Mucosa of descending colon (tissue), 3 donors: Measurements from ENCODE around the gene TOM1. TPM values are rescaled to one million over a fixed set of nuclear protein-coding genes. Genes with fewer than 3 reads are reported as not detected.

ENCODE experiments used
- ATAC-seq: fragments of 200-7000 bp; cut with Tn5 transposase; one replicate; pipeline ENCODE4 v1.9.1; 2020; ENCODE audit warnings: mild to moderate bottlenecking, moderate library complexity
- DNase-seq, 3 donors: peaks; one replicate each; pipeline ENCODE4 v3.0.0-alpha.2; 2020
- H3K36me3 ChIP-seq: fragments of 200-600 bp; one replicate; pipeline ENCODE4 v1.8.0; 2021; ENCODE audit warnings: low read depth, mild to moderate bottlenecking
- H3K4me1 ChIP-seq: fragments of 200-600 bp; one replicate; pipeline ENCODE4 v1.8.0; 2021; ENCODE audit warnings: low read depth, mild to moderate bottlenecking
- H3K4me3 ChIP-seq: fragments of 200-600 bp; one replicate; pipeline ENCODE4 v1.8.0; 2021; ENCODE audit warnings: mild to moderate bottlenecking
- H3K9me3 ChIP-seq: fragments of 200-600 bp; one replicate; pipeline ENCODE4 v1.8.0; 2021; ENCODE audit warnings: mild to moderate bottlenecking
- intact Hi-C, 2 donors: fragments of 100-400 bp; cut with DNase I in 1 of 2; cut with micrococcal nuclease in 1 of 2; formaldehyde crosslinking; loops; one replicate each; pipeline versions ENCODE4 v1.11.0 to v1.11.1; 2022; cut with DNase I, micrococcal nuclease
- total RNA-seq, 3 donors: library from RNA; stranded (reverse); fragmentation: NEBNext Ultra II Directional in 2 of 3; extraction: Animal tissue kit (Norgen Biotek cat#: 25700) in 2 of 3; gene quantifications; one replicate each; pipeline versions ENCODE4 v1.2.1 to v1.2.4, GENCODE V29; 2021 to 2023
- TF ChIP-seq, protein P1 (sequence below): fragments of 200-600 bp; IDR thresholded peaks from one replicate; pipeline ENCODE4 v1.8.0; 2022; ENCODE audit warnings: antibody characterized with exemption, mild to moderate bottlenecking
- donor health status: DM: no; HTN: no; CAD: no; lungs with moderate emphysema.
- donor health status: DM: no; HTN: no; CAD: no.
- donor health status: DM: no; HTN: yes; CAD: no.

Gene TOM1
- total RNA-seq, 3 donors from 2014 or later = 59.8 to 74.7 (median 60.2) TPM

DNA sequence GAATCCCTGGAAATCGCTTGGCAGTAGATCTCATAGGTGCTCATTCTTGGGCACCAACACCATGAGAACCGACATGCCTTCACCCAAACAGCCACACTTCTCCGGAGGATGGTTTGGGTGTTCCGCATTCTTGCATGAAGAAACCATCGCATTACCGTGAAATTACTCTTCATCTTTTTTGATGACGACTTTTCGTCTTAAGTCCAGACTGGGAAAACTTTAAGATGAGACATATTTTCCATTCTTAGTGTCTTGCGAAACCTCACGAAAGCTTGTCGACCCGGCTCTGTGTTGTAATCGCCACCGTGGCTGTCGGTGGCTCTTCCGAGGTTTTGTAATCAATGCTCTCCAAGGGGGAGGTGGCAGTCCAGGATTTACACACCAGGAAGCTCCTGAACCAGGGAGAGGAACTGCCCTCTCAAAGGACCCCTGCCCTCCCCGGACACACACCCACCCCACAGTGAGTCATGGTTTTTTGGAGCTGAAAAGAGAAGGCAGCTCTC, 1.7 kb downstream of the TOM1 start:
- ATAC-seq (no peak), DNase-seq (peak in 1 of 3 donors; percentile 33)
- intact Hi-C loops = no loop called here
- Histone ChIP-seq H3K9me3 (no peaks in the 10 kb centered on the region), H3K36me3 (no peaks in the 10 kb centered on the region), H3K4me3 (no peak overlapping the region), H3K4me1 (peaks cover 11% of the 10 kb centered on the region)
- TF ChIP-seq, protein P1, sequence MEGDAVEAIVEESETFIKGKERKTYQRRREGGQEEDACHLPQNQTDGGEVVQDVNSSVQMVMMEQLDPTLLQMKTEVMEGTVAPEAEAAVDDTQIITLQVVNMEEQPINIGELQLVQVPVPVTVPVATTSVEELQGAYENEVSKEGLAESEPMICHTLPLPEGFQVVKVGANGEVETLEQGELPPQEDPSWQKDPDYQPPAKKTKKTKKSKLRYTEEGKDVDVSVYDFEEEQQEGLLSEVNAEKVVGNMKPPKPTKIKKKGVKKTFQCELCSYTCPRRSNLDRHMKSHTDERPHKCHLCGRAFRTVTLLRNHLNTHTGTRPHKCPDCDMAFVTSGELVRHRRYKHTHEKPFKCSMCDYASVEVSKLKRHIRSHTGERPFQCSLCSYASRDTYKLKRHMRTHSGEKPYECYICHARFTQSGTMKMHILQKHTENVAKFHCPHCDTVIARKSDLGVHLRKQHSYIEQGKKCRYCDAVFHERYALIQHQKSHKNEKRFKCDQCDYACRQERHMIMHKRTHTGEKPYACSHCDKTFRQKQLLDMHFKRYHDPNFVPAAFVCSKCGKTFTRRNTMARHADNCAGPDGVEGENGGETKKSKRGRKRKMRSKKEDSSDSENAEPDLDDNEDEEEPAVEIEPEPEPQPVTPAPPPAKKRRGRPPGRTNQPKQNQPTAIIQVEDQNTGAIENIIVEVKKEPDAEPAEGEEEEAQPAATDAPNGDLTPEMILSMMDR = no peak

DNA sequence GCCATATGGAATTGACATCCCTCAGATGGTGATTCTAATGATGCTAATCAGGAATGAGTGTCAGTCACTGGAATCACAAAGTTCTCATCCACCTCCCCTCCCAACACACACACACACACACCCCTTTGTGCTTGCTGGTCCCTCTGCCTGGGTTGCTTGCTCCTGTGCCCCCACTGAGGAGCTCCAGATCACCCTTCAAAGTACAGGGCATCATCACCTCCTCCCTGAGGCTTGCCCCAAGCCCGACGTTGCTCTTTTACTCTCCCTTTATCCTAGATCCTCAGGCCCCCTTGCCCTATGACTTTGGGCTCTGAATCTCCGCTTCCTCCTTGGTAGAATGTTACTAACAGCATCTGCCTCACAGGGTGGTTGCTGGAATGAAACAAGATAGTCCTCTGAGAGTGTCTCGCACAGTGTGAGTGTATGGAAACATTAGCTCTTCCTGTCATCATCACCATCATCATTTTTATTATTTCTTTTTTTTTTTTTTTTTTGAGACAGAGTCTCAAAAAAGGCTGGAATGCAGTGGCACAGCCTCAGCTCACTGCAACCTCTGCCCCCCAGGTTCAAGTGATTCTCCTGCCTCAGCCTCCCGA, 3.4 kb downstream of the TOM1 start:
- no peak for ATAC-seq
- no peaks in the 10 kb centered on the region for H3K9me3 ChIP-seq
- DNase-seq = no peak
- TF ChIP-seq, protein P1 = no peak
- intact Hi-C loops = no loop called here
- H3K4me3 ChIP-seq = no peak overlapping the region
- no peaks in the 10 kb centered on the region for H3K36me3 ChIP-seq
- H3K4me1 ChIP-seq = peaks cover 11% of the 10 kb centered on the region

DNA sequence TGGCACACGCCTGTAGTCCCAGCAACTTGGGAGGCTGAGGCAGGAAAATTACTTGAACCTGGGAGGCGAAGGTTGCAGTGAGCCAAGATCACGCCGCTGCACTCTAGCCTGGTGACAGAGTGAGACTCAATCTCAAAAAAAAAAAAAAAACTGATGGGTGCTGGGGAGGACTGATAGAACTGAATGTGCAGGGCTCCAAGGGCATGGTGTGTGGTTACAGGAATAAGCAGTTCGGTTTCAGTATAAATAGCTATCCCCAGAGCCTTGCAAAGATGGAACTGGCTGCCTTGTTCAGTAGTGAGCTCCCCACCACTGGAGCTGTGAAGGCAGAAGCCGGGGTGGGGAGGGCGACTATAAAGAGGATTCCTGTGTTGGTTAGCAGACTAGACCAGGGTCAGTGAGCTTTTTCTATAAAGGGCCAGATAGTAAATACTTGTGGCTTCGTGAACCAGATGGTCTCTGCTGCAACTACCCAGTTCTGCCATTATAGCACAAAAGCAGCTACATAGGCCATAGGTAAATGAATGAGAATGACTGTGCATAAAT, 5.9 kb downstream of the TOM1 start:
- no peaks in the 10 kb centered on the region for H3K9me3 ChIP-seq
- TF ChIP-seq, protein P1 = no peak
- intact Hi-C loops = no loop called here
- ATAC-seq (no peak), DNase-seq (no peak)
- H3K36me3 ChIP-seq = no peaks in the 10 kb centered on the region
- H3K4me3 ChIP-seq = no peak overlapping the region
- peaks cover 21% of the 10 kb centered on the region for H3K4me1 ChIP-seq

DNA sequence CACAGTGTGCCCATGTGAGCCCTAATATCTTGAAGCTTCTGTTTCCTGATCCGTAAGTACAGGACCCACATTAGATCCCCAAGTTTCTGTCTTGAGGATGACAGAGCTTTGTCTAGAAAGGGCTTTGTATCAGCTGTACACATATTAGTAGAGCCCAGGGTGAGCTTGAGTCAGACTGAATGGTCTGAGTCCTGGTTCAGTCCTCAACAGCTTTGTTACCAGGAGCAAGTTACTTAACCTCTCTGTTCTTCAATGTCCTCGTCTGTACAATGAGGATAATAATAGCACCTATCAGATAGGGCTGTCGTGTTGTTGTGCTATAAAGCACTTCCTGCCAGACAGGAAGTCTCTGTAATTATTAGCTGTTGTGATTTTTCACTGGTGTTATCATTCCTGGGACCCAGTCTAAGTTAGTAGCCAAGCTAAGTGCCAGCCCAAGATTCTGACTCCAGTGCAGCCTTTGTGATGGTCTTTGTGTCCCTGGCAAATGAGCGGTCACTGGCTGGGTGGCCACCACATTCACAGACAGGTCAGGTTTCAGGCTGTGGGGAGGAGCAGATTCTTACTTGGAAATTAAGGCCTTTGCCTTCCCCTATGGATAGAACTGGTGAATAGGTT, 6.8 kb downstream of the TOM1 start:
- H3K36me3 ChIP-seq = no peaks in the 10 kb centered on the region
- DNase-seq (no peak), ATAC-seq (no peak)
- TF ChIP-seq, protein P1 = no peak
- peaks cover 18% of the 10 kb centered on the region for H3K4me1 ChIP-seq
- H3K4me3 ChIP-seq = no peak overlapping the region
- intact Hi-C loops = no loop called here
- H3K9me3 ChIP-seq = no peaks in the 10 kb centered on the region

DNA sequence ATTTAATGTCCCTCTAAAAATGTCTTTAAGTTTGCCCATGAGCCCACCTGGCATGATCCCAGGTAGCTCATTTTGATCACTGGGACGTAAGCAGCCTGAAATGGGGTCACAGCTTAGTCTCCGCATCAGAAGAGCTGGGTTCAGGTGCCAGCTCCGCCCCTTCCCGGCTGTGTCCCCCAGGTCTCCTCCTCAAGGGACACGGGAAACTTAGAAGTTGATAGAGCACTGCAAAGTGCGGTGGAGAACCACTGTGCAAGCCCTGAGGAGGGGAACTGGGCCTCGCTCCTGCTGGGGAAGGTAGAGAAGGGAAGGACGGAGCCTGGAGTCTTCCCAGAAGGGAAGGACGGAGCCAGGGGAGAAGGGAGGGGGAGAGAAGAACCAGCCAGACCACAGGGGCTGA, 7.7 kb downstream of the TOM1 start:
- DNase-seq (no peak), ATAC-seq (no peak)
- TF ChIP-seq, protein P1 = no peak
- Histone ChIP-seq H3K4me3 (no peak overlapping the region), H3K36me3 (no peaks in the 10 kb centered on the region), H3K9me3 (no peaks in the 10 kb centered on the region), H3K4me1 (peaks cover 25% of the 10 kb centered on the region)
- intact Hi-C loops = no loop called here
